ENCODE measurements around the gene ATOH8.

Gene ATOH8

DNA sequence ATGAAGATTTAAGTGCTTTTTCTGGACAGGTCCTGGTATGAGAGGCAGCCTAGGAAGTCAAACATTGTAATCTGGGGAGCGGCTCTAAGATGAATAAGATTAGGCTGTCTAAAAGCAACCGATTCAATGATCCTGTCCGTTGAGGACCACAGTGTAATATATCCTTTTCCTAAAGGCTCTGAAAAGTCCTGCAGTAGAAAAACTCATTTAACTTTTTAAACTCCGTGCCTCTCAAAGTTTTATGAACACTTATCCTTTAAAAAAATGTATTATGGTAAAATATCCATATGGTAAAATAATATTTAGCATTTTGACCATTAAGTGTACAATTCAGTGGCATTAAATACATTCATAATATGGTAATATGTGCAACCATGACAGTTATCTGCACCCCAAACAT, 39.8 kb downstream of the ATOH8 start:
- H3K27me3 ChIP-seq (ENCODE audit: low read depth, low read length) = no peaks in the 10 kb centered on the region
- H3K36me3 ChIP-seq (ENCODE audit: control insufficient read depth in 1 of 2, insufficient read depth in 2 of 2, low read length in 2 of 2) = no peaks in the 10 kb centered on the region
- H3K4me3 ChIP-seq (ENCODE audit: low read depth in 1 of 2, low read length in 2 of 2) = no peak overlapping the region
- H3K9me3 ChIP-seq (ENCODE audit: control insufficient read depth in 1 of 2, low read length in 2 of 2) = no peaks in the 10 kb centered on the region
- H3K27ac ChIP-seq (ENCODE audit: low read length) = no peak overlapping the region
- H3K4me1 ChIP-seq (ENCODE audit: control insufficient read depth in 1 of 2, insufficient read depth in 2 of 2, low read length in 2 of 2) = peaks cover 3 to 43% of the 10 kb centered on the region in 2 donors

DNA sequence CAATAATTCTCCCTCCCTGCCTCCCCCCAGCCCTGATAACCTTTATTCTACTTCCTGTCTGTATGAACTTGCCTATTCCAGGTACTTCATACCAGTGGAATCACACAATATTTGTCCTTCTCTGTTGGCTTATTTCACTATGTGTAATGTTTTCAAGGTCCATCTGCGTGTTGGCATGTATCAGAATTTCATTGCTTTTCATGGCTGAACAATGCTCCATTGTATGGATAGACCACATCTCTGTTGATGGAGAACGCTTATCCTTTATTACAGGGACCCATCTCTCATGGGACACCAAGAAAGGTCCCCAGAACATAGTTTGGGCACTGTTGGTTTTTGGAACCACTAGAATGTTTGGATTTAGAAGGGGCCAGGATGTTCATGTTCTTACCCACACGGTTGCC, 40.2 kb downstream of the ATOH8 start:
- H3K4me1 ChIP-seq (ENCODE audit: control insufficient read depth in 1 of 2, insufficient read depth in 2 of 2, low read length in 2 of 2) = peaks cover 3 to 43% of the 10 kb centered on the region in 2 donors
- no peaks in the 10 kb centered on the region for H3K36me3 ChIP-seq (ENCODE audit: control insufficient read depth in 1 of 2, insufficient read depth in 2 of 2, low read length in 2 of 2)
- no peaks in the 10 kb centered on the region for H3K27me3 ChIP-seq (ENCODE audit: low read depth, low read length)
- H3K9me3 ChIP-seq (ENCODE audit: control insufficient read depth in 1 of 2, low read length in 2 of 2) = no peaks in the 10 kb centered on the region
- H3K27ac ChIP-seq (ENCODE audit: low read length) = no peak overlapping the region
- H3K4me3 ChIP-seq (ENCODE audit: low read depth in 1 of 2, low read length in 2 of 2) = no peak overlapping the region

DNA sequence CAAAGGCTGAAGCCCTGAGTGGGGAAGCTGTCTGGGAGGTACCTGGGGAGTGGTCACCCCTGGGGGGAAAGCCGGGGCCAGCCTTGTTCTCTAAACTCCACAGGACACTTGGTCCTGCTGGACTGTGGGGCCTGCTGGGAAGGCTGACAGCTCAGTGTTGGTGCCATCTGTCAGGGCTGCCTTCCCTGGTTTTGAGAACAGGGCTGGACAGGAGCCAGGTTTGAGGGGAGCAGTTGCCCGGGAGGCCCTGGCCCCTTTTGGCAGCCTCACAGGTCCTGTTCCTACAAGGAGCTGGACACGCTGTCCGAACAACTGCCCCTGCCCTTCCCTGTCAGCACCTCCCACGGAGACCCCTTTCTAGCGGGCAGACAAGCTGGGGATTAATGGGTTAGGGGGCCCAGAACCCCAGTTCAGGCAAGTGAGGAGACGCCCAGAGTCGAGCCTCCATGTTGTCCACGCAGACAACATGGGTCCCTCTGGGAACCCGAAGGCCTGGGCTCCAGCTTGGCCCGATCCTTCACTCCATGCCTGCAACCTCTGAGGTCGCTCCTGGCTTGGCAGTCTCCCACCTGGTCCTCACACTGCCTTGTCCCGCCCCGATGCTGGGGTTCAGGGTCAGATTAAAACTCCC, 40.8 kb downstream of the ATOH8 start:
- Histone ChIP-seq H3K36me3 (ENCODE audit: control insufficient read depth in 1 of 2, insufficient read depth in 2 of 2, low read length in 2 of 2) (no peaks in the 10 kb centered on the region), H3K9me3 (ENCODE audit: control insufficient read depth in 1 of 2, low read length in 2 of 2) (no peaks in the 10 kb centered on the region), H3K4me1 (ENCODE audit: control insufficient read depth in 1 of 2, insufficient read depth in 2 of 2, low read length in 2 of 2) (peaks cover 3 to 43% of the 10 kb centered on the region in 2 donors), H3K4me3 (ENCODE audit: low read depth in 1 of 2, low read length in 2 of 2) (no peak overlapping the region), H3K27ac (ENCODE audit: low read length) (no peak overlapping the region), H3K27me3 (ENCODE audit: low read depth, low read length) (no peaks in the 10 kb centered on the region)

DNA sequence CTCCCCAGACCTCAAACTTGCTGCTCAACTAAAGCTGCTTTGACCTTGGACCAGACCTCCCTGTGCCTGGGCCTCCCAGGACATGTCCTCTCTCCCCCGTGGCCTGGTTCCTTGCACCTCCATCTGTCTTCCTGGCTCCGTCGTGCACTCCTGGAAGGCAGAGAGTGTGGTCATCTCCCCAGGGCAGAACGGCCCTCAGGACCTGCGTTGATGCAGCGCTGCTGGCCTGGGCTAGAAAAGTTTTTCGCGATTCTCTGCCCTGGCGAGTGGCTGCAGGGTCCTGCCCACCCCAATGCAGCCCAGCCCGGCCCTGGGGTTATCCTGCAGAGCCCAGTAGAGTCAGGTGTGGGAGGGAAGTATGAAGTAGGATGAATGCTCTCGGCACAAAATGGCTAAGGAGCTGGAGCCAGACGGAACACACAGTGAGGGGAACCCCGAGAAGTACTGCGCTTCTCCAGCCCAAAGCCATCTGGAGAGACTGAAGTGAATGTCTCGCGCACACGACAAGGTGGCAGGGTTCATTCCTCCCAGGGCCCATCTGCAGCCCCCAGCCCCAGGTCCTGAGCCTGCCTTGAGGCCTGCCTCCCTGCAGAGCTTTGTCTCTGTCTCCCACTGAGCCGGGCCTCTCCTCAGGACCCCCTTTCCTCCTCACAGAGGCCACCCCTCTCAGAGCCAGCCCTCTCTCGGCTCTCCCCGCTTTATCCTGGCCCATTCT, 41.7 kb downstream of the ATOH8 start:
- no peaks in the 10 kb centered on the region for H3K9me3 ChIP-seq (ENCODE audit: control insufficient read depth in 1 of 2, low read length in 2 of 2)
- no peak overlapping the region for H3K27ac ChIP-seq (ENCODE audit: low read length)
- H3K4me3 ChIP-seq (ENCODE audit: low read depth in 1 of 2, low read length in 2 of 2) = no peak overlapping the region
- peaks cover 3 to 43% of the 10 kb centered on the region in 2 donors for H3K4me1 ChIP-seq (ENCODE audit: control insufficient read depth in 1 of 2, insufficient read depth in 2 of 2, low read length in 2 of 2)
- no peaks in the 10 kb centered on the region for H3K36me3 ChIP-seq (ENCODE audit: control insufficient read depth in 1 of 2, insufficient read depth in 2 of 2, low read length in 2 of 2)
- no peaks in the 10 kb centered on the region for H3K27me3 ChIP-seq (ENCODE audit: low read depth, low read length)

DNA sequence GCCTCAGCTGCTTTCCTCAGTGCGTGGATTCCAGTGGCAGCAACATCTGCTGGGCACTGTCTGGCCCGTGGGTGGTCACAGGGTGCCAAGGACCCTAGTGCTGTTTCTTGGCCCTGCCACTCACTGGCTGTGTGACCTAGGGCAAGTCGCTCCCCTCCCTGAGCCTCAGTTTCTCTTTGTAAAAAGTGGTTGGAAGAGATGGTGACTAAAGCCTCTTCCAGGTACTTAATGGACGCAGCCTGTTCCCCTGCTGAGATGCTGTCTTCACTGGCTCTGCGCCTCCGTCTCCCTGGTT, 42.2 kb downstream of the ATOH8 start:
- peaks cover 2 to 3% of the 10 kb centered on the region in 2 donors for H3K9me3 ChIP-seq (ENCODE audit: control insufficient read depth in 1 of 2, low read length in 2 of 2)
- peaks cover 3 to 43% of the 10 kb centered on the region in 2 donors for H3K4me1 ChIP-seq (ENCODE audit: control insufficient read depth in 1 of 2, insufficient read depth in 2 of 2, low read length in 2 of 2)
- no peaks in the 10 kb centered on the region for H3K27me3 ChIP-seq (ENCODE audit: low read depth, low read length)
- no peak overlapping the region for H3K4me3 ChIP-seq (ENCODE audit: low read depth in 1 of 2, low read length in 2 of 2)
- H3K36me3 ChIP-seq (ENCODE audit: control insufficient read depth in 1 of 2, insufficient read depth in 2 of 2, low read length in 2 of 2) = no peaks in the 10 kb centered on the region
- no peak overlapping the region for H3K27ac ChIP-seq (ENCODE audit: low read length)

DNA sequence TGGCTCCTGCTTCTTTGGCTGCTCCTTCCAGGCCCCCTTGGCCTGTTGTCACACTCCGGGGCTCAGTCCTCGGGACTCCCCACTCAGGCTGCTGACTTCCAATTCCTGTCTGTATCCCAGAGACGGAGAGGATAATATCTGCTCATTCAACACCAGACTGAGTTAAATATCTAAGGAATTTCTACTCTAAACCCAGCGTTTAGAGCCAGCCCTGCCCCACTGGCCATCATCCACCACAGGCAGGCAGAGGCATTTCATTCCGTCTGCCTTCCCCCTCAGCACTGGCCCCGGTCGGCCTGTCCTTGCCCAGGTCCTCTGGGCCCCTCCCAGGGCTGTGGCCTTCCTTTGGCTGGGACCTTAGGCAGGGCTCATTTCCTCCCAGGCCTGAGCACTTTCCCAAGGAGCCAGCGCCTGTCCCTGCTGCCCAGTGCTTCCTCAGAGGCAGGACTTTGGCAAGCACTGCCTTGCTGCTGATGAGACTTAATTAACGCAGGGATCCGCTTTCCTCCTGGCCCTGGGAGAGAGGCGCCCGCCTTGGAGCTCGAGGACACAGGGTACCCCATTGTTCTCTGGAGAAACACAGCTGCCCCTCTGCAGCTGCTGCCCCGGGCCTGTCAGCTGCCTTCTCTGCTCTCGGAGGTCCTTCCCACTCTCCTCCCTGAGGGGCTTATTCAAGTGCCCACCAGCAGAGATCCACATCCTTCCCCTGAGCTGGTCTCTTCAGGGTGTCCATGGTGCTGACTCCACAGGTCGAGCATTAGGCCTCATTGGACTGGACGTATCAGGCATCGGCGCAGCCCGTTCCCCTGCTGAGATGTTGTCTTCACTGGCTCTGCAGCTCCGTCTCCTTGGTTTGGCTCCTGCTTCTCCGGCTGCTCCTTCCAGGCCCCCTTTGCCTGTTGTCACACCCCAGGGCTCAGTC, 42.8 kb downstream of the ATOH8 start:
- H3K27me3 ChIP-seq (ENCODE audit: low read depth, low read length) = no peaks in the 10 kb centered on the region
- no peak overlapping the region for H3K4me3 ChIP-seq (ENCODE audit: low read depth in 1 of 2, low read length in 2 of 2)
- peaks cover 3 to 43% of the 10 kb centered on the region in 2 donors for H3K4me1 ChIP-seq (ENCODE audit: control insufficient read depth in 1 of 2, insufficient read depth in 2 of 2, low read length in 2 of 2)
- H3K36me3 ChIP-seq (ENCODE audit: control insufficient read depth in 1 of 2, insufficient read depth in 2 of 2, low read length in 2 of 2) = no peaks in the 10 kb centered on the region
- peaks cover 5 to 6% of the 10 kb centered on the region in 2 donors for H3K9me3 ChIP-seq (ENCODE audit: control insufficient read depth in 1 of 2, low read length in 2 of 2)
- H3K27ac ChIP-seq (ENCODE audit: low read length) = no peak overlapping the region

DNA sequence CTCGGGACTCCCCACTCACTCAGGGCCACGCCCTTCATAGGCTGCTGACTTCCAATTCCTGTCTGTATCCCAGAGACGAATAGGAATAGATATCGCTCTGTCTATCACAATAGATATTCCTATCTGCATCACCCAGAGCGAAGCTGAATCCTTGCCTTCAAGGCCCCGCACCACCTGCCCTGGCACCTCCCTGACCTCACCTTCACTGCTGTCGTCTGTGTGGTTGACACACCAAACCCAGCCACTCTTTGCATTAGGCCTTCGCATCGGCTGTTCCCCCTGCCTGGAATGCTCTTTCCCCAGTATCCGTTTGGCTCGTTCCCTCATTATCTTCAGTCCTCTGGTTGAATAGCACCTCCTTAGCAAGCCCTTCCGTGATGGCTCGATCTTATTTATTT, 43.5 kb downstream of the ATOH8 start:
- Histone ChIP-seq H3K9me3 (ENCODE audit: control insufficient read depth in 1 of 2, low read length in 2 of 2) (peaks cover 5 to 6% of the 10 kb centered on the region in 2 donors), H3K27ac (ENCODE audit: low read length) (no peak overlapping the region), H3K36me3 (ENCODE audit: control insufficient read depth in 1 of 2, insufficient read depth in 2 of 2, low read length in 2 of 2) (no peaks in the 10 kb centered on the region), H3K4me3 (ENCODE audit: low read depth in 1 of 2, low read length in 2 of 2) (no peak overlapping the region), H3K4me1 (ENCODE audit: control insufficient read depth in 1 of 2, insufficient read depth in 2 of 2, low read length in 2 of 2) (peaks cover 3 to 41% of the 10 kb centered on the region in 2 donors), H3K27me3 (ENCODE audit: low read depth, low read length) (no peaks in the 10 kb centered on the region)

DNA sequence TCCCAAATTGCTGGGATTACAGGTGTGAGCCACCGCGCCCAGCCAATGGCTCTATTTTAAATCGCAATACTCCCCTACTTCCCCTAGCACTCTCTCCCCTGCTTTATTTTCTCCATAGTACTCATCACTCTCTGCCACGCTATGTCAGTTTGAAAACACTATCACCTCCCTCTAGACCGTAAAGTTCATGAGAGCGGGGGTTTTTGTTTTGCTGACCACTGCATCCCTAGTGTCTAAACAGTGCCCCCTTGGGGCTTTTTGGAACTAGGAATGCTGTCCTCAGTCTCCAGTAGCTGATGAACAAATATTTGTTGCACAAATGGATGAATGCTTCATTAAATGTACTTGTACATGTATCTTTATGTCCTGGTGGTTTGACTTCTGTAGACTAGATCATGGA, 44.1 kb downstream of the ATOH8 start:
- Histone ChIP-seq H3K9me3 (ENCODE audit: control insufficient read depth in 1 of 2, low read length in 2 of 2) (peaks cover 5 to 6% of the 10 kb centered on the region in 2 donors), H3K27me3 (ENCODE audit: low read depth, low read length) (no peaks in the 10 kb centered on the region), H3K36me3 (ENCODE audit: control insufficient read depth in 1 of 2, insufficient read depth in 2 of 2, low read length in 2 of 2) (no peaks in the 10 kb centered on the region), H3K4me3 (ENCODE audit: low read depth in 1 of 2, low read length in 2 of 2) (no peak overlapping the region), H3K4me1 (ENCODE audit: control insufficient read depth in 1 of 2, insufficient read depth in 2 of 2, low read length in 2 of 2) (peaks cover 0 to 34% of the 10 kb centered on the region in 2 donors), H3K27ac (ENCODE audit: low read length) (no peak overlapping the region)

DNA sequence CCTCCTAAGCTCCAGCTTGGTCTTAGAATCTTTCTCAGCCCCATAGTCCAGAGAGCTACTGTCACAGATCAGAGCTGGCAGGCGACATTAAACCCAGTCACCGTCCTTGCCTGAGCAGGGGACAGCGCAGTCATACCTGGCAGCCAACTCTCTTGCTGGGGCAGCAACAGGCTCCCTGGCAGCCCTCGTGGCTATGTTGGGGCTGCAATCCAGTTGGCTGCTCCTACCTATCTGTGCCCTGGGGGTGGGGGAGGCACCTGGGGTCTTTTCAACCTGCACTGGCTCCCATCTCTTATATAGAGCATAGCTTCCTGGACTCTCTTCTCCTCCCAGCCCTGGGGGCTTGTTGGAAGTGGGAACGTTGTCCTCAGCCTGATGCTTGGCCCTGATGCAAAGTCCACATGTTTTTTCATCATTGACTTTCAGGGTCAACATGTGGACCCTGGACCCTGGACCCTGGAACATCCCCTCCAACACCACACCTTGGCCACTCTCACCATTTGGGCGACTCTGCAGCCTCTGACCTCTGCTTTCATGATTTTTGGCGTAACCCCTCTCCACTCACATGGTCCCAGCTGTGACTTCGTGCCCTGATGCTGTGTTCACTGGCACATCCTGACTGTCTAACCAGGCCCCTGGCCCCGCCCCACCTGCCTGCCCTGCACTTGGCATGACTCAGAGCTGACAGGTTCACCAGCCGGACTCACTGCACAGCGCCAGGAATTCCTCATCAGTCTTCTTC, 45.6 kb downstream of the ATOH8 start:
- Histone ChIP-seq H3K4me3 (ENCODE audit: low read depth in 1 of 2, low read length in 2 of 2) (no peak overlapping the region), H3K4me1 (ENCODE audit: control insufficient read depth in 1 of 2, insufficient read depth in 2 of 2, low read length in 2 of 2) (peaks cover 0 to 28% of the 10 kb centered on the region in 2 donors), H3K27me3 (ENCODE audit: low read depth, low read length) (no peaks in the 10 kb centered on the region), H3K9me3 (ENCODE audit: control insufficient read depth in 1 of 2, low read length in 2 of 2) (peaks cover 5 to 6% of the 10 kb centered on the region in 2 donors), H3K36me3 (ENCODE audit: control insufficient read depth in 1 of 2, insufficient read depth in 2 of 2, low read length in 2 of 2) (no peaks in the 10 kb centered on the region), H3K27ac (ENCODE audit: low read length) (no peak overlapping the region)

DNA sequence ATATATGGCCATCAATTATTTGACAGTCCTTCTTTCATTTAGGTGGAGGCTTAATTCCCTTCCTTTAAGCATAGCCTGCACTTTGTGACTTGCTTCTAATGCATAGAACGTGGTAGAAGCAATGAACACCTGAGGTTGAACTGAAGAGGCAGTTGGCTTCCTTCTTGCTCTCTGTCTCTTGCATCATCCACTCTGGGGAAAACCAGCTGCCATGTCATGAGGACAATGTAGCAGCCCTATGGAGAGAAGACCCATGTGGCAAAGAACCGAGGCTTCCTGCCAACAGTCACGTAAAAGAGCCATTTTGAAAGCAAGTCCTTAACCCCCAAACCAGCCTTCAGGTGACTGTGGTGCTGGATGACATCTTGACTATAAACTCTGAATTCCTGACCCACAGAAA, 46.8 kb downstream of the ATOH8 start:
- Histone ChIP-seq H3K27ac (ENCODE audit: low read length) (no peak overlapping the region), H3K36me3 (ENCODE audit: control insufficient read depth in 1 of 2, insufficient read depth in 2 of 2, low read length in 2 of 2) (no peaks in the 10 kb centered on the region), H3K4me1 (ENCODE audit: control insufficient read depth in 1 of 2, insufficient read depth in 2 of 2, low read length in 2 of 2) (peaks cover 0 to 20% of the 10 kb centered on the region in 2 donors), H3K9me3 (ENCODE audit: control insufficient read depth in 1 of 2, low read length in 2 of 2) (peaks cover 5 to 6% of the 10 kb centered on the region in 2 donors), H3K4me3 (ENCODE audit: low read depth in 1 of 2, low read length in 2 of 2) (no peak overlapping the region), H3K27me3 (ENCODE audit: low read depth, low read length) (no peaks in the 10 kb centered on the region)

DNA sequence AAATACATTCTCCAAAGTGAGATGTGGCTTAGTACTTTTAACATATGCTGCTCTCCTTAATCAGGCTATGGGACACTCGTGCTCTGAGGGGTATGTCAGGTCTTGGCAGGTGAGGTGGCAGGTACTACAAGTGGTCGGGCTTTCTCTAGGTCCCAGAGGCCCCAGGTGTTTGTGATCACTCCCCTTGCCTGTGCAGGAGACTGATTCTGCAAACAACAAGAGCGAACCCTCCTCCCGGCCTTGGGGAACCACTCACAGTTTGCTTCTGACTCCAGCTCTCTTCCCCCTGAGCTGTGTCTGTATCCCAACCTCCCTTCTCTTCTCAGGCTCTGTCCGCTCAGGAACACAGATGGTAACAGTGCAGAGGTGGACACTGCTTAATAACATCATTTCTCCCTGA, 48.1 kb downstream of the ATOH8 start:
- Histone ChIP-seq H3K27ac (ENCODE audit: low read length) (no peak overlapping the region), H3K4me3 (ENCODE audit: low read depth in 1 of 2, low read length in 2 of 2) (no peak overlapping the region), H3K36me3 (ENCODE audit: control insufficient read depth in 1 of 2, insufficient read depth in 2 of 2, low read length in 2 of 2) (no peaks in the 10 kb centered on the region), H3K4me1 (ENCODE audit: control insufficient read depth in 1 of 2, insufficient read depth in 2 of 2, low read length in 2 of 2) (peaks cover 0 to 7% of the 10 kb centered on the region in 2 donors), H3K27me3 (ENCODE audit: low read depth, low read length) (no peaks in the 10 kb centered on the region), H3K9me3 (ENCODE audit: control insufficient read depth in 1 of 2, low read length in 2 of 2) (peaks cover 5 to 6% of the 10 kb centered on the region in 2 donors)

Data from muscle layer of duodenum (tissue), 2 donors.